Small intestine (tissue), 7 donors: ENCODE results near the gene TFPT. TPM values are rescaled to one million over a fixed set of nuclear protein-coding genes. Genes with fewer than 3 reads are reported as not detected.

ENCODE experiments used
- DNase-seq, 2 donors: peaks; one replicate each; pipeline versions ENCODE4 v3.0.0 to v3.0.0-alpha.2; 2013
- FAIRE-seq: peaks from 2 replicates; lab custom pipeline; 2012; peaks lifted over from hg19 to GRCh38; lab: Jason Lieb, UNC
- H3K27ac ChIP-seq, 3 donors: one replicate each; pipeline ENCODE4 v1.5.1; 2013; ENCODE audit warnings: low read length in 2 of 3, mild to moderate bottlenecking in 2 of 3, control low read depth in 1 of 3, inconsistent platforms in 1 of 3, low read depth in 1 of 3, moderate library complexity in 1 of 3
- H3K27me3 ChIP-seq, 3 donors: one replicate each; pipeline ENCODE4 v1.6.1; 2013; ENCODE audit warnings: low read length in 3 of 3, inconsistent platforms in 1 of 3; ENCODE audit not compliant: control insufficient read depth in 3 of 3, insufficient read depth in 3 of 3
- H3K36me3 ChIP-seq, 3 donors: one replicate each; pipeline ENCODE4 v1.6.1; 2013; ENCODE audit warnings: low read length in 3 of 3, inconsistent platforms in 1 of 3, low read depth in 1 of 3, mild to moderate bottlenecking in 1 of 3, moderate library complexity in 1 of 3; ENCODE audit not compliant: control insufficient read depth in 3 of 3, insufficient read depth in 2 of 3
- H3K4me1 ChIP-seq, 3 donors: one replicate each; pipeline ENCODE4 v1.6.1; 2013; ENCODE audit warnings: low read length in 2 of 3, inconsistent platforms in 1 of 3, low read depth in 1 of 3, mild to moderate bottlenecking in 1 of 3, moderate library complexity in 1 of 3; ENCODE audit not compliant: control insufficient read depth in 3 of 3, insufficient read depth in 2 of 3
- H3K4me3 ChIP-seq, 3 donors: one replicate each; pipeline ENCODE4 v1.5.1; 2013; ENCODE audit warnings: low read length in 3 of 3, control low read depth in 1 of 3, inconsistent platforms in 1 of 3, low read depth in 1 of 3, mild to moderate bottlenecking in 1 of 3, moderate library complexity in 1 of 3
- H3K9me3 ChIP-seq, 2 donors: one replicate each; pipeline ENCODE4 v1.6.1; 2013; ENCODE audit warnings: low read depth in 1 of 2, low read length in 1 of 2; ENCODE audit not compliant: control insufficient read depth in 2 of 2, insufficient read depth in 1 of 2
- WGBS, 3 donors: extraction: QIAGEN DNeasy Blood & Tissue Kit; methylation state at CpG; one replicate each; pipeline ENCODE4 v1.1.7; 2013; 5-methylcytosine and 5-hydroxymethylcytosine counted together
- polyA plus RNA-seq, 4 donors: library from polyadenylated mRNA; stranded (reverse) in 3 of 4; unstranded in 1 of 4; fragments of 200-250 nt in 3 of 4; fragments of 120-200 nt in 1 of 4; gene quantifications; one replicate each; pipeline versions ENCODE4 v1.2.1 to v1.2.3, GENCODE V29; 2013
- donor health status: healthy with polysubstance abuse.
- donor health status: control.
- donor health status: control.
- donor health status: Bipolar disorder and iron deficiency.
- donor health status: healthy.

Gene TFPT
- polyA plus RNA-seq, 4 donors: 16.4 to 26.5 (median 23.1) TPM

- no peak overlapping the region for H3K27ac ChIP-seq
- no peaks in the 10 kb centered on the region for H3K27me3 ChIP-seq
- FAIRE-seq (no peak), DNase-seq (no peak)
- H3K4me1 ChIP-seq: no peaks in the 10 kb centered on the region
- no peaks in the 10 kb centered on the region for H3K36me3 ChIP-seq
- H3K9me3 ChIP-seq: no peaks in the 10 kb centered on the region
- 57 to 62% (median 61%) methylated on average over 9 of the region's 9 CpGs for WGBS, 3 donors
- H3K4me3 ChIP-seq: no peak overlapping the region
These were observed 52.8 kb downstream of the TFPT start for GRCh38 chr19:54062643-54063042.

Other genes with a start within 250 kb of the TFPT start
- 10 to 100 TPM in 2 of 4 donors, 1 to 10 TPM in 2; 2.2 to 41.3 (median 20.4) TPM for gene MYADM, start 247.8 kb downstream of the TFPT start, polyA plus RNA-seq
- under 1 TPM in 2 of 4 donors, not detected in 2; 0.07 to 0.90 TPM for gene PRKCG, start 233.5 kb downstream of the TFPT start, polyA plus RNA-seq
- under 1 TPM in 2 of 4 donors, not detected in 2; 0.78 to 0.79 TPM for gene CACNG7, start 206.4 kb downstream of the TFPT start, polyA plus RNA-seq
- gene CACNG8, start 152.7 kb downstream of the TFPT start, polyA plus RNA-seq: under 1 TPM in 2 of 4 donors, not detected in 2; 0.03 to 0.12 TPM
- under 1 TPM in 2 of 4 donors, not detected in 2; 0.03 to 0.06 TPM for gene CACNG6, start 124.0 kb downstream of the TFPT start, polyA plus RNA-seq
- under 1 TPM in 1 of 4 donors, not detected in 3; 0.09 TPM for gene VSTM1, start 51.8 kb downstream of the TFPT start, polyA plus RNA-seq
- gene TARM1, start 34.3 kb downstream of the TFPT start, polyA plus RNA-seq: not detected
- under 1 TPM; 0.27 to 0.89 (median 0.67) TPM for gene OSCAR, start 14.9 kb downstream of the TFPT start, polyA plus RNA-seq
- 100 to 1,000 TPM; 130 to 409 (median 211) TPM for gene NDUFA3, start 12.8 kb downstream of the TFPT start, polyA plus RNA-seq
- 10 to 100 TPM; 44.3 to 57.0 (median 47.4) TPM for gene PRPF31, start 97 bp upstream of the TFPT start, polyA plus RNA-seq
- gene CNOT3, start 22.1 kb upstream of the TFPT start, polyA plus RNA-seq: 10 to 100 TPM; 24.4 to 37.4 (median 28.5) TPM
- gene LENG1, start 44.1 kb upstream of the TFPT start, polyA plus RNA-seq: 10 to 100 TPM in 1 of 4 donors, 1 to 10 TPM in 3; 6.7 to 11.1 (median 9.6) TPM
- 100 to 1,000 TPM in 3 of 4 donors, 10 to 100 TPM in 1; 40.6 to 174 (median 129) TPM for gene TMC4, start 57.5 kb upstream of the TFPT start, polyA plus RNA-seq
- 100 to 1,000 TPM in 1 of 4 donors, 10 to 100 TPM in 3; 47.8 to 118 (median 54.7) TPM for gene MBOAT7, start 73.9 kb upstream of the TFPT start, polyA plus RNA-seq
- gene TSEN34, start 75.7 kb upstream of the TFPT start, polyA plus RNA-seq: 10 to 100 TPM; 32.7 to 57.8 (median 44.8) TPM
- 1,000 to 10,000 TPM; 2,119 to 4,773 (median 3,564) TPM for gene RPS9, start 85.2 kb upstream of the TFPT start, polyA plus RNA-seq
- 1 to 10 TPM in 2 of 4 donors, under 1 TPM in 2; 0.45 to 3.6 (median 1.4) TPM for gene LILRB3, start 107.3 kb upstream of the TFPT start, polyA plus RNA-seq
- 1 to 10 TPM in 1 of 4 donors, under 1 TPM in 2, not detected in 1; 0.27 to 1.6 (median 0.53) TPM for gene LILRA6, start 127.1 kb upstream of the TFPT start, polyA plus RNA-seq
- gene LILRB5, start 141.6 kb upstream of the TFPT start, polyA plus RNA-seq: 1 to 10 TPM; 1.1 to 6.9 (median 4.4) TPM
- gene LILRB2, start 165.5 kb upstream of the TFPT start, polyA plus RNA-seq: 1 to 10 TPM in 2 of 4 donors, under 1 TPM in 2; 0.22 to 4.7 (median 1.7) TPM
- gene LILRA5, start 197.5 kb upstream of the TFPT start, polyA plus RNA-seq: 1 to 10 TPM; 1.6 to 8.2 (median 2.2) TPM
- under 1 TPM in 2 of 4 donors, not detected in 2; 0.19 to 0.22 TPM for gene LILRA4, start 223.5 kb upstream of the TFPT start, polyA plus RNA-seq
- gene LAIR1, start 249.3 kb upstream of the TFPT start, polyA plus RNA-seq: 10 to 100 TPM in 1 of 4 donors, 1 to 10 TPM in 3; 2.2 to 10.9 (median 8.9) TPM